ENCODE data around the gene C5orf63.

DNA sequence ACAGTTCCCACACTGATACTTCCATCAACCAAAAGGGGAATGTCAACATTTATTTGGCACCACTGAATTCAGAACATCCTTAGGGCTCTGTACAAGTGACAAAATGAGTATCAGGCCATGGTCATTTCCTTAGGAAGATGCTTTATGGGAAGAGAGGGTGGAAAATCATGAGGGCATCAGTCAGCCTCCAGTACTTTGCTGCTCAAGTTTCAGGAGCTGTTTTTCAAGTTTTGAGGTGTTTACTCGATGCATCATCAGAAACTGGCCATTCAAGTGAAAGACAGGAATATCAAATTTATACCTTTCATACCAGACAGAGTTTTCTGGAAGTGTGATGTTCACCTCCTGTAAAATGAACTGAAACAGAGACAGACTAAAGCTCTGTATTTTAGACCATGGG is 21.7 kb downstream of the C5orf63 start:
- TF ChIP-seq, protein P1, sequence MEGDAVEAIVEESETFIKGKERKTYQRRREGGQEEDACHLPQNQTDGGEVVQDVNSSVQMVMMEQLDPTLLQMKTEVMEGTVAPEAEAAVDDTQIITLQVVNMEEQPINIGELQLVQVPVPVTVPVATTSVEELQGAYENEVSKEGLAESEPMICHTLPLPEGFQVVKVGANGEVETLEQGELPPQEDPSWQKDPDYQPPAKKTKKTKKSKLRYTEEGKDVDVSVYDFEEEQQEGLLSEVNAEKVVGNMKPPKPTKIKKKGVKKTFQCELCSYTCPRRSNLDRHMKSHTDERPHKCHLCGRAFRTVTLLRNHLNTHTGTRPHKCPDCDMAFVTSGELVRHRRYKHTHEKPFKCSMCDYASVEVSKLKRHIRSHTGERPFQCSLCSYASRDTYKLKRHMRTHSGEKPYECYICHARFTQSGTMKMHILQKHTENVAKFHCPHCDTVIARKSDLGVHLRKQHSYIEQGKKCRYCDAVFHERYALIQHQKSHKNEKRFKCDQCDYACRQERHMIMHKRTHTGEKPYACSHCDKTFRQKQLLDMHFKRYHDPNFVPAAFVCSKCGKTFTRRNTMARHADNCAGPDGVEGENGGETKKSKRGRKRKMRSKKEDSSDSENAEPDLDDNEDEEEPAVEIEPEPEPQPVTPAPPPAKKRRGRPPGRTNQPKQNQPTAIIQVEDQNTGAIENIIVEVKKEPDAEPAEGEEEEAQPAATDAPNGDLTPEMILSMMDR (IDR thresholded peaks at IDR 0.05) = no peak
- TF ChIP-seq POLR2A (IDR thresholded peaks at IDR 0.05) = no peak

Data from Peyer's patch (tissue), 4 donors.